Right lobe of liver (tissue), 6 donors: ENCODE measurements around the gene GLRX5. TPM values are rescaled to one million over a fixed set of nuclear protein-coding genes. Genes with fewer than 3 reads are reported as not detected.
A peak's percentile ranks its signal among the peaks of the same experiment; 100 is the strongest.

Source experiments
- ATAC-seq, 4 donors: fragments of 200-7000 bp; cut with Tn5 transposase; one replicate each; pipeline ENCODE4 v1.9.1; 2020; ENCODE audit warnings: mild to moderate bottlenecking in 4 of 4, moderate library complexity in 4 of 4
- DNase-seq, 3 donors: peaks; one replicate each; pipeline ENCODE4 v3.0.0-alpha.2; 2020
- H3K27ac ChIP-seq, 3 donors: fragments of 200-600 bp; one replicate each; pipeline ENCODE4 v1.8.0; 2022
- H3K27me3 ChIP-seq, 2 donors: fragments of 200-600 bp; one replicate each; pipeline ENCODE4 v1.8.0; 2022
- H3K36me3 ChIP-seq, 4 donors: fragments of 200-600 bp; sonication (generic) in 1 of 4; one replicate each; pipeline versions ENCODE4 v1.5.1 to v1.8.0; 2017 to 2022; ENCODE audit warnings: control low read depth in 1 of 4
- H3K4me1 ChIP-seq, 4 donors: fragments of 200-600 bp; sonication (generic) in 1 of 4; one replicate each; pipeline versions ENCODE4 v1.5.1 to v1.8.0; 2017 to 2022; ENCODE audit warnings: control low read depth in 1 of 4
- H3K4me3 ChIP-seq, 3 donors: fragments of 200-600 bp; one replicate each; pipeline ENCODE4 v1.8.0; 2022
- H3K9me3 ChIP-seq, 4 donors: fragments of 200-600 bp; sonication (generic) in 1 of 4; one replicate each; pipeline versions ENCODE4 v1.5.1 to v1.8.0; 2017 to 2022; ENCODE audit warnings: control low read depth in 1 of 4
- POLR2A ChIP-seq: fragments of 450-650 bp; IDR thresholded peaks from one replicate; pipeline ENCODE4 v1.6.1; 2017; ENCODE audit warnings: antibody characterized with exemption, mild to moderate bottlenecking
- WGBS: methylation state at CpG from one replicate; pipeline ENCODE4 v1.1.6; 2018; ENCODE audit warnings: low coverage, low lambda C conversion rate; ENCODE audit not compliant: insufficient coverage; ENCODE audit errors: missing lambda C conversion rate; 5-methylcytosine and 5-hydroxymethylcytosine counted together
- intact Hi-C, 2 donors: fragments of 100-400 bp; cut with DNase I; formaldehyde crosslinking; loops; one replicate each; pipeline versions ENCODE4 v1.11.2 to v1.14.1; 2022
- total RNA-seq, 6 experiments: library from RNA; depleted of rRNA in 2 of 6; stranded (reverse); fragments of >200 nt in 2 of 6; fragmentation: NEBNext Ultra II Directional in 3 of 6; extraction: Animal tissue kit (Norgen Biotek cat#: 25700) in 3 of 6; gene quantifications; one replicate each; pipeline versions ENCODE4 v1.1.0 to v1.2.4, GENCODE V29; 2016 to 2023
- TF ChIP-seq, protein P1 (sequence below), 4 donors: fragments of 200-600 bp in 3 of 4; fragments of 450-650 bp in 1 of 4; IDR thresholded peaks; one replicate each; pipeline versions ENCODE4 v1.5.1 to v1.8.0; 2016 to 2022; ENCODE audit warnings: antibody characterized with exemption in 4 of 4, mild to moderate bottlenecking in 2 of 4
- donor health status: DM: no; HTN: yes; CAD: no.
- donor health status: DM: no; HTN: no; CAD: no.
- donor health status: DM: no; HTN: no; CAD: no.
- donor health status: DM: no; HTN: yes; CAD: no.
- donor health status: DM: no; HTN: yes; CAD: no.

The GLRX5 gene
- total RNA-seq, 6 experiments from 2014 or later: 31.4 to 48.5 (median 40.2) TPM

DNA sequence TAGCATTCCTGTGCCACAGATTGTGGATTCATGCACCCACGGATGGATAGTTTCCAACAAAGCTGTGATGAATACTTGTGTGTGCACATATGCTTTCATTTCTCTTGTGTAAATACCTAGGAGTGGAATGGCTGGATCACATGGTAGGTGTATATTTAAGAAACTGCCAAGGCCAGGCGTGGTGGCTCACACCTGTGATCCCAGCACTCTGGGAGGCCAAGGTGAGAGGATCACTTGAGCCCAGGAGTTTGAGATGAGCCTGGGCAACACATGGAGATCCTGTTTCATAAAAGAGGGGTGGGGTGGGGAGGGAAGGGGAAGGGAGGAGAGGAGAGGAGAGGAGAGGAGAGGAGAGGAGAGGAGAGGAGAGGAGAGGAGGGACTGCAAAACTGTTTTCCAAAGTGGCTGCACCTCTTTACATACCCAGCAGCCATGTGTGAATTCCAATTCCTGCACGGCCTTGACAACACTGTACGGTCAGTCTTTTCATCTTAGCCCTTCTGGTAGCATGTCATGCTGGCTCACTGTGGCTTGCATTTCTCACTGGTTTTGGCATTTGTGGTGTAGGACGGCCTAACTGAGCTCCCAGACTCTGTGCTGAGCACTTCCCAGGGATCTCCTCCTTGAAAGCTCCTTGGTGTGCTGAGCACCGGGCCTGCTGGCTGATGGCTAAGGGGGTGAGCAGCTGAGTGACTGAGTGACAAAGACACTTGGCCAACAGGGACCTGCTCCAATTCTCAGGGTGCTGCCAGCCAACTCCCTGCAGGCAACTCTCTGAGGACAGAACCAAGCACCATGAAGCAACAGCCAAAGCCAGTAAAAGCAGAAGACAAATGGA, 46.3 kb upstream of the GLRX5 start:
- Histone ChIP-seq H3K36me3 (no peaks in the 10 kb centered on the region), H3K27ac (peak overlapping the region in 2 of 3 donors; percentile 62 to 63), H3K4me3 (no peak overlapping the region), H3K9me3 (no peaks in the 10 kb centered on the region), H3K27me3 (no peaks in the 10 kb centered on the region), H3K4me1 (peaks cover 0 to 45% (median 10%) of the 10 kb centered on the region in 4 donors)
- no peak for TF ChIP-seq POLR2A
- TF ChIP-seq, protein P1, sequence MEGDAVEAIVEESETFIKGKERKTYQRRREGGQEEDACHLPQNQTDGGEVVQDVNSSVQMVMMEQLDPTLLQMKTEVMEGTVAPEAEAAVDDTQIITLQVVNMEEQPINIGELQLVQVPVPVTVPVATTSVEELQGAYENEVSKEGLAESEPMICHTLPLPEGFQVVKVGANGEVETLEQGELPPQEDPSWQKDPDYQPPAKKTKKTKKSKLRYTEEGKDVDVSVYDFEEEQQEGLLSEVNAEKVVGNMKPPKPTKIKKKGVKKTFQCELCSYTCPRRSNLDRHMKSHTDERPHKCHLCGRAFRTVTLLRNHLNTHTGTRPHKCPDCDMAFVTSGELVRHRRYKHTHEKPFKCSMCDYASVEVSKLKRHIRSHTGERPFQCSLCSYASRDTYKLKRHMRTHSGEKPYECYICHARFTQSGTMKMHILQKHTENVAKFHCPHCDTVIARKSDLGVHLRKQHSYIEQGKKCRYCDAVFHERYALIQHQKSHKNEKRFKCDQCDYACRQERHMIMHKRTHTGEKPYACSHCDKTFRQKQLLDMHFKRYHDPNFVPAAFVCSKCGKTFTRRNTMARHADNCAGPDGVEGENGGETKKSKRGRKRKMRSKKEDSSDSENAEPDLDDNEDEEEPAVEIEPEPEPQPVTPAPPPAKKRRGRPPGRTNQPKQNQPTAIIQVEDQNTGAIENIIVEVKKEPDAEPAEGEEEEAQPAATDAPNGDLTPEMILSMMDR (IDR thresholded peaks at IDR 0.05): no peak
- whole genome bisulfite sequencing: 58% methylated on average over 6 of the region's 6 CpGs
- ATAC-seq: peak in 3 of 4 donors; percentile 58 to 78 (median 71)
- DNase-seq: peak in 2 of 3 donors; percentile 70 to 72
- intact Hi-C loops: no loop called here

GRCh38 chr14:95489214-95490137, 45.4 kb upstream of the GLRX5 start:
- ATAC-seq (peak; percentile 80 to 85 (median 81)), DNase-seq (peak in 1 of 3 donors; percentile 72)
- no peaks in the 10 kb centered on the region for H3K27me3 ChIP-seq
- intact Hi-C loops: no loop called here
- H3K4me1 ChIP-seq: peaks cover 0 to 36% (median 10%) of the 10 kb centered on the region in 4 donors
- H3K27ac ChIP-seq: peak overlapping the region in 2 of 3 donors; percentile 62 to 63
- no peaks in the 10 kb centered on the region for H3K36me3 ChIP-seq
- no peak for TF ChIP-seq POLR2A
- TF ChIP-seq, protein P1 (IDR thresholded peaks at IDR 0.05): no peak
- no peaks in the 10 kb centered on the region for H3K9me3 ChIP-seq
- H3K4me3 ChIP-seq: no peak overlapping the region
- WGBS: 69% methylated on average over 9 of the region's 9 CpGs

- Histone ChIP-seq H3K36me3 (no peaks in the 10 kb centered on the region), H3K9me3 (no peaks in the 10 kb centered on the region), H3K27ac (peak overlapping the region in 2 of 3 donors; percentile 62 to 63), H3K4me3 (no peak overlapping the region), H3K27me3 (no peaks in the 10 kb centered on the region), H3K4me1 (peaks cover 0 to 29% (median 10%) of the 10 kb centered on the region in 4 donors)
- DNase-seq (no peak), ATAC-seq (no peak)
- no peak for TF ChIP-seq POLR2A
- TF ChIP-seq, protein P1 (IDR thresholded peaks at IDR 0.05): no peak
- 94% methylated on average over 5 of the region's 5 CpGs for WGBS
- intact Hi-C loops: no loop called here
These were observed 44.7 kb upstream of the GLRX5 start for GRCh38 chr14:95490138-95490509.

- intact Hi-C loops: no loop called here
- Histone ChIP-seq H3K27me3 (no peaks in the 10 kb centered on the region), H3K36me3 (no peaks in the 10 kb centered on the region), H3K4me1 (peaks cover 0 to 32% (median 10%) of the 10 kb centered on the region in 4 donors), H3K27ac (peak overlapping the region in 2 of 3 donors; percentile 62 to 63), H3K9me3 (no peaks in the 10 kb centered on the region), H3K4me3 (no peak overlapping the region)
- WGBS: 80% methylated on average over 6 of the region's 10 CpGs
- TF ChIP-seq, protein P1 (IDR thresholded peaks at IDR 0.05): no peak
- TF ChIP-seq POLR2A: no peak
- ATAC-seq: no peak
- no peak for DNase-seq
These were observed 44.0 kb upstream of the GLRX5 start for GRCh38 chr14:95490727-95491451.
